NK-92 treated with Interleukin-12 subunit alpha and Interleukin-12 subunit beta, amount 100 ng/mL, for 24 hours (cell line): ENCODE measurements around the gene UBE2E2.

ENCODE experiments used
- DNase-seq: peaks from one replicate; lab custom pipeline; 2025; lab: John Stamatoyannopoulos, UW

Gene UBE2E2

DNA sequence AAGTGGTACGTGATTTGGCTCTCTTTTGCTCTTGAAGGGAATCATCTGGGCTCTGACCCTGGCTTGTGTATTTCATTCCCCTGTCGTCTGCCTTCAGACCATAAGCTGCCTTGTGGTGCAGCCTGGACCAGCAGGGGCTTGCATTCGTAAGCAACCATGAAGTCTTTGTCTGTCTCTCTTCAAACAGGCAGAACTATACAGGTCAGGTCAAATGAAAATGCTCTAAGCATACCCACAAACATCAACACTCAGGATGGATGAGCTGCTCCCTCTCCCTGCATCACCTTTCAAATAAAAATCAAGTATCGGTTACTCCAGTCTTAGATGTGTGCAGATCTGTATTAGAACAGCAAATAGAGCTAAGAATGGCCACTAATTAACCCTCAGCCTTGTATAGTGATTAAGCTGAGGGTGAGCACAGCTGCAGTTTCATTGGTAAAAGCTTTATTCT, 334.0 kb downstream of the UBE2E2 start:
- DNase-seq = no peak

DNA sequence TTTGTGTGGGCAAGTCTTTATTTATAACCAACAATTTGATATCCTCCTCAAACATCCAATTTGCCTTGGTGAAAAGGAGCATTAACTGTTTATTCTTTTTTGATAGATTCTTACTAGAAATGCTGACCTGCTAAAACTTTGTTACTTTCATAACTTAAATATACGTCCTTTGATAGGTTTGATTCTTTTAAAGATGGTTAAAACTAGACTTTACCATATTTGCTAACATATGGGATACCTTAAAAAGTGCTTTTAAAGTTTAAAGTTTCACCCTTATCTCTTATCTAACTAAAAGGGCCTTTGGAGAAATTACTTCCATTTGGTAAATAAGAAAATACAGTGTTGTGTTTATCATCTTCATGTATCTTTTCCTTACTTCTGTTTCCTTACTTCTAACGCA, 336.1 kb downstream of the UBE2E2 start:
- DNase-seq = no peak

DNA sequence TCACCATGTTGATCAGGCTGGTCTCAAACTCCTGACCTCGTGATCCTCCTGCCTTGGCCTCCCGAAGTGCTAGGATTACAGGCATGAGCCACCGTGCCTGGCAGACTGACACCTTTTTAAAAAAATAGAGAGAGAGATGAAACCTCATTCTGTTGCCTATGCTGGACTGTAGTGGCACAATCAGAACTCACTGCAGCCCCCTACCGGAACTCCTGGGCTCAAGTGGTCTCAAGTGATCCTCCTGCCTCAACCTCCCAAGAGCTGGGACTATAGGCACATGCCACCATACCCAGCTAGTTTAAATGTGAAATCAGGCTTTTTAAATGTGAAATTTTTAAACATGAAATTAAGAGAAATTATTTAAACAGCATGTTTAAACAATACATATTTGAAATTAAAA, 337.5 kb downstream of the UBE2E2 start:
- DNase-seq = no peak

DNA sequence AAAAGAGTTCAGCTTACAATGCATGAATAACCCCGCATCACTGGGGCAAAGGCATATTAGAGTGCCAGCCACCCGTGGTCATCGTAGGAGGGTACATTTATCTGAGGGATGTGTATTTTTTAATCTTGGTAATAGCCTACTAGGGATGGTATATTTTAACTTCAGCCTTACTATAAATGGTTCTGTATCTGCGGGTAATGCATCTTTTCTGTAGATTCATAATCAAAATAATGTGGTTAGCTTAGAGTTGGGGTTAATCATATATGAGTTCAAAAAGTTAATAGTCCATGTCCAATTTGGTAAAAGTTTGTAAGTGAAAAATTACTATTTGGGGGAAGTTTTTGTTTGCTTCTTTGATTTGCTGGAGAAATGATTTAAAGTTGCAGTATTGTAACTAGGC, 339.0 kb downstream of the UBE2E2 start:
- DNase-seq = no peak

DNA sequence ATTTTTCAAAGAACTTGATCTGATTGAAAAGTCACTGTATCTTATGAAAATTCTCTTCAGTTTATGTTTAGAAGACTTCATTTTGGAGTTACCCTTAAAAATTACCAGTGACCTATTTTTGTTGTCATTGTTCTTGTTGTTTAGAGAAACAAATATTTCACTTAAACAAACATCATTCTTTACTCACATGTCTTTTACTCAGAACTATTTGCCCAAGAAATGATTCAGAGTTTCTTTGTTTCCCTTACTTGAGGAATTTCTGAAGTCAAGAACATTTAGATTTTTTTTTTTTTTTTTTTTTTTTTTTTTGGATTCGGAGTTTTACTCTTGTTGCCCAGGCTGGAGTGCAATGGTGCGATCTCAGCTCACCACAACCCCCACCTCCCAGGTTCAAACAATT, 343.1 kb downstream of the UBE2E2 start:
- DNase-seq = no peak

DNA sequence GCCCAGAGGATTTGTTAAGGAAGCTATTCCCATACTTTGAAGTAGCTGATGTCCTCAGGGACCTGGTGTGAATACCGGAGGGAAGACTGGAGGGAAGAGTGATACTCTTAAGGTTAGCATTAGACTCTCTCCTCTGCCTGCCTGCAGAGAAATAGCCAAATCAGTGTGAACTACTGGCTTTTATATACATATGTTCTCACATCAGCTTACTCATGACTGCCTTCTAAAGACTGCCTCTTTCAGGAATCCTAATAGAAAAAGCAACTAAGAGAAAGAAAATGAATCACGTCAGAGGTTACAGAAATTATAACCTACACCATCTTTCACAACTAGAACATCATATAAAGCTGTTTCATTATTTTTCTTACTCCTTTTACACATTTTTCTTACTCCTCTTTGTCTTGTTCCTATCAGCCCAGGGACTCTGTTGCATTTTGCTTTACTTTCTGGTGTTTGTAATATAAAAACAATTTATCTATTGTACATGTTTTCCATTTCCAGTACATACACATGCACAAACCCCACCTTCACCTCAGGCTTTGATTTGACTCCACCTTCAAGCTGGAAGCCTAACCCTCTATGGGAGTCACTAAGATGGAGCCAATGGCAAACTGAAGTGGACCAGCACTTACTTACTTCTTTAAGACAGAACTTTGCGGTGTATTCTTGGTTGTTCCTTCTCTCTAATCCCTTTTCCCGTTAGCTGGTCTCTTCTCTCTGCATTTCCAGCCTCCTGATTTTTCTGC, 345.0 kb downstream of the UBE2E2 start:
- no peak for DNase-seq

DNA sequence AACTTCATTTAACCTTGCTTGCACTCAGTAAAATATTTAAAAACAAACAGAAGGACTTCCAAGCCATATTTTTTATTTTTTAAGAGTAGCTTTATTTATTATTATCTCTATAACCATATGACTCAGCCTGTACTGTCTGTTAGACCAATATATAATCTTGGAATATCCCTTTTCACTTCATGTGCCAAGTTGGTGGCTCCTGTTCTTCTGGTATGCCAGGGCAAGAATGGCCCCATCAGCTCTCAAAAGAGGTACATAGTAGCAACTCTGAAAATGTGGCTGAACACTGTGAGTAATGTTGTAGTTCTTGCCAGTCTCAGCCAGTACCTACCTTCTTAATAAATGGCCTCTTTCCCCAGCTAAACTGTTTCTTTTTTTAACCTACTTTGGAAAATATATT, 345.6 kb downstream of the UBE2E2 start:
- DNase-seq = no peak

DNA sequence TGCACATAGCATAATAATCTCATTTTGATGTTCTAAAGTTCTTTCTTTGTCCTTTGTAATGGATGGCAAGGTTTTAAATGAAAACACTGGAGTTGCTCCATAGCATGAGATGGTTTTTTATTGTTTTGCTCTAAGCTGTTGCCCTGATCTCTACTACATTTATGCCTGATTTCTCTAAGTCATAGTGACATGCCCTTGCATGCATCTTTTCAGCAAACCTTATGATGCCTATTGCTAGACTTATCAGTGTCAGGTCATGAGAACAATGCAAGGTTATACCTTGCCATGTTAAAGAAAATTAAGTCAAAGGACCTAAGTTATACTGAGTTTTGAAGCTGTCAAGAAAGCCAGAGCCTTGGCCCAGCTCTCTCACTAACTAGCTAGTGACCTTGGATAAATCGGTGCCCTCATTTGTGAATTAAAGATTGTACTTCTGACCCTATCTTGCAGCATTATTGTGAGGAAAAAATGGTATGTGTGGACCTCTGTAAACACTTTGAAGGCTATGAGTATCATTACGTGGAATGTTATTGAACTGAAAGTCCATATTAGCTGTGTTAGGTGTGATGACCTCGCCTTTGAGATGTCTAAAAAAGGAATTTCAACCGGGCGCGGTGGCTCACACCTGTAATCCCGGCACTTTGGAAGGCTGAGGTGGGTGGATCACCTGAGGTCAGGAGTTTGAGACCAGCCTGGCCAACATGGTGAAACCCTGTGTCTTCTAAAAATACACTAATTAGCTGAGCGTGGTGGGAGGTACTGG, 346.2 kb downstream of the UBE2E2 start:
- no peak for DNase-seq

DNA sequence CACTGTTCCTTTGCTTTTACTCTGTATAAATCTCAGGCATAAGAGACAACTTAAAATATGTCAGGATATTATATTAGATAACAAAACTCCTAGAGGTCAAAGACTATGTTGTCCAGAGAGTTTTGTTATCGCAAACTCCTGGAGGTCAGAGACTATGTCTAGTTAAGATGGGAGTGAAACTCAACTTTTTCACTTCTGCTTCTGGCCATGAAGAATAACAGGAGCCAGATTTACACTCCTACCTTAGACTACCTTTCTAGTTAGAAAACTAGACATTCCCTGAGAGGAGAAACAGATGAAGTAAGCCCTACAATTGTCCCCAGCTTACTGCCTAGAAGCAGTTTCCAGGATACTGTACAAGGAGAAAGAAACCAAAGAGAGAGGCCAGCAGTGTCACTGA, 347.3 kb downstream of the UBE2E2 start:
- DNase-seq = no peak

DNA sequence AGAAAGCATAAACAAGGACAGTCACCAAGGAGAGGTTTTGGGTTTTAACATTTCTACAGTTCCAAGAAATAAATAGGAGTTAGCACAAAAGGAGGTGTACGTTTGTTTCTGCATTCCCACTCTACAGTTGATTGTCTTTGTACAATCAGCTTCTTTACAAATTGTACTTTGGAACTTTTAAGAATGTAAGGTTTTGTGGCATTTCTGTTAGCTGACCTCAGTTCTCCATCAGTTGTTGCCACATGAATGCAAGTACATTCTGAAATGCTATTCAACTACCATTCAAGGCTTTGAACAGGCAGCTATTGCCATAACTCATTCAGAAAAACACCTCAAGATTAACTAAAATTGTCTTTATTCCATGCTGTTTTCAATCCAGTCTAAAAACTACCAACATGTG, 349.4 kb downstream of the UBE2E2 start:
- DNase-seq = no peak

DNA sequence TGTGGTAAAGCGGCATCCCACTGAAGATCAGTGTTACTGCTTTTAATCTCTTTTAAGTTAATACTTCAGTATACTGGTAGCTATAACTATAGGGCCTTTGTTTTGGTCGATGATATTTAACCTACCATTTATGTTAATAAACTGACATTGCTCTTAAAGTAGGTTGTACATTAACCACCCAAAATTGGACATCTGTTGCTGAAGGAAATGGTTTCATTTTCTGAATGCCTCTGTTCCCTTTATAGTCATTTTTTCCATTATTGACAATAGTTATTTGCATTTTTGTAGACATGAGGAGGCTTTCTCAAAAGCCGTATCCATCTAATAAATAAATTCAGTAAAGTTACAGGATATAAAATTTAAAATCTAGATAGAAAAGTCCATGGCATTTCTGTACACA, 350.2 kb downstream of the UBE2E2 start:
- DNase-seq = no peak

DNA sequence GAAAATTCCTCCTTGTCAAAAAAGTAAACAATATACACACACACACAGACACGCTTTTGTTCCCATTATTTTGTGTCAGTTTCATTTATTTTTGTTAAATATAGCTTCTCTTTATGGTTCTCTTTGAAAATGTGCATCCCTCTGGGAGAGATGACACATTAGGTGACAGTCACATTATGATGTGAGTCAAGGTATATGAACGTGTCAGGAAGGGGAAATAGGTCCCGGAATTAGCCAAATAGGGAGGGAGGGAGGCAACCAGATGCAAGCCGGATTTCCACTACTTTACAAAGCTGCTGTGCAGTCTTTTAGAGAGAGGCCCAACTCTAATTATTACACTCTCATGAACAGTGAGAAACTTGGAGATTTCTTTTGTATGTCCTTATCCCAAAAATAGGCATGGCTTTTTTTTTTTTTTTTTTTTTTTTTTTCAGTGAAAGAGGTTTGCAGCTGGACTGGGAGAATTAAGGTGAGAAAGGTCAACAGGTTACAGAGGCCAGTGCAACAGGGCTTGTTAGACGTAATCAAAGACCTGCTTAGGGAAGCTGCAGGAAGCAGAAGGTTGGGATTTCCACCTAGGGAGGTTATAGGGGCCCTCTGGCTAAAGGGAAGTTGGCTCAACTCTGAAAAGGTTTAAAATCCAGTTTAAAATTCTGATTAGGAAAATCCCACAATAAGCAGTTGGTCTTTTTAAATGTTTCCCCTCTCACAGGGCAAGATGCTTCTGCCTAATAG, 362.1 kb downstream of the UBE2E2 start:
- no peak for DNase-seq

DNA sequence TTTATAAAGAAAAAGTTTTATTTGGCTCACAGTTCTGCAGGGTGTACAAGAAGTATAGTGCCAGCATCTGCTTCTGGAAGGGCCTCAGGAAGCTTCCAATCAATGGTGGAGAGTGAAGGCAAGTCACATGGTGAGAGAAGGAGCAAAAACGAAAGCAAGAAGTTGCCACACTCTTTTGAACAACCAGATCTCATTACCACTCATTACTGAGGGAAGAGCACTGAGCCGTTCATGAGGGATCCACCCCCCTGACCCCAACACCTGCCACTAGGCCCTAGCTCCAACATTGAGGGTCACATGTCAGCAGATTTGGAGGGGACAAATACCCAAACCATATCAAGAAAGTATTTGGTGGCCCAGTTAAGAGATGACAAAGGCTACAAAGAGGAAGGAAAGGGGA, 363.4 kb downstream of the UBE2E2 start:
- DNase-seq = no peak

DNA sequence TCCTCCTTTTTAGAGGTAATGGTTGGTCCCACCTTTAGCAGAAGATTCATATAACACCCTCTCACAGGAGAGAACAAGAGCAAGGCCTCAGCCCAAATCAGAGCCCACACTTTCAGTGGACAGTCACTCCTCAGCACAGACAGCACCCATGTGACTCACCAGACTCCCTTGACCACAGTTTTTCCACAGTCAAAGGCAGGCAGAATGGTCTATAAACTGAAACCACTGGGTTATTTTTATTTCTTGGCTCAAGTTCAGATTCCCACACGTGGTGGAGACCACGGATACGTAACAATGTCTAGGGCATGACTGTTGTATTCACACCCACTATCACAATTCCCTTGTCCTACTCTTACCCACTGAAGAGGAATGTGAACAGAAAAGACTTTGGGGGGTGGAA, 364.8 kb downstream of the UBE2E2 start:
- DNase-seq = no peak

DNA sequence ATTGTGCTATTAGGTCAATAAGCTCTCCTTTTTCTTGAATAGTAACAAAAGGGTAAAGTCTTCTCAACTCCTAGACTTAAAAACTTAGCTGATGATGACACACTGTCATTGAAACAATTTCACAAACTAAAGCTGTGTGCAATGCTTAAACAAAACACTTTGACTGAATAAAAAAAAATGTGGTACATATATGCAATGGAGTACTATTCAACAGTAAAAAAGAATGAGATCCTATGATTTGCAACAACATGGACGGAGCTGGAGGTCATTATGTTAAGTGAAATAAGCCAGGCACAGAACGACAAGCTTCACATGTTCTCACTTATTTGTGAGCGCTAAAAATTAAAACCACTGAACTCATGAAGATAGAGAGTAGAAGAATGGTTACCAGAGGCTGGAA, 370.7 kb downstream of the UBE2E2 start:
- DNase-seq = no peak

DNA sequence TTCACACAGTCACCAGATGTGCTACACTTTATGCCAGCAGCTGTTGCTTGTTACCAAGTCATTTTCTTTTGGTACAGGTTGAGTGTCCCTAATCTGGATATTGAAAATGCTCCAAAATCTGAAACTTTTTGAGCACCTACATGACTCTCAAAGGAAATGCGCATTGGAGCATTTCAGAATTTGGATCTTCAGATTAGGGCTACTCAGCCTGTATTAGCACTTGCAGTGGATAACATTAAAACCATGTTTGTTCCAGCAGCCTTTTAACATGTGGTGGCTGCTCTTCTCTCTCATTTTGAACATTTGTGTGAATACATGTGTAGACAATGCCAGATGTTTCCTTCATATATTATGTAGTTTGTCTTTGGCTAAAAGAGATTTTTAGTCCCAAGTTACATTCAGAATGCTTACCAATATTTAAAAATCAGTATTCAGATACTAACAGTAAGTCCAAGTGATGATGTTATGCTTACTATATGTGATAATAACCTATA, 371.7 kb downstream of the UBE2E2 start:
- no peak for DNase-seq

DNA sequence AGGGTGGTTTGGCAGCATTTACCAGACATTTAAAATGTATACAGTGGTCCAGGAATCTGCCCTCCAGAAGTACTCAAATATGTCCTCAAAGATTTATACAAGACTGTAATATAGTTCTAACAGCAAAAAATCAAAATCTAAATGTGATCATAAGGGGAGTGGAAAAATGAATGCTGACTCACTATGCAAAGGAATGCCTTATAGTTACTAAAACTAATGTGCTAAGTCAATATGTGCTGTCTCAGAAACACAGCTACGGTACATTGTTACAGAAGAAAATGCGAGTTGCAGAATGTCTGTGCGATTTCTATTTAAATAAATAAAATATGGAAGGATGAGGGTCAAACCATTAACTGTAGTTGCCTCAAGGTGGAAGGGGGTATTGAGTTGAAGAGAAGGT, 372.6 kb downstream of the UBE2E2 start:
- DNase-seq = no peak

DNA sequence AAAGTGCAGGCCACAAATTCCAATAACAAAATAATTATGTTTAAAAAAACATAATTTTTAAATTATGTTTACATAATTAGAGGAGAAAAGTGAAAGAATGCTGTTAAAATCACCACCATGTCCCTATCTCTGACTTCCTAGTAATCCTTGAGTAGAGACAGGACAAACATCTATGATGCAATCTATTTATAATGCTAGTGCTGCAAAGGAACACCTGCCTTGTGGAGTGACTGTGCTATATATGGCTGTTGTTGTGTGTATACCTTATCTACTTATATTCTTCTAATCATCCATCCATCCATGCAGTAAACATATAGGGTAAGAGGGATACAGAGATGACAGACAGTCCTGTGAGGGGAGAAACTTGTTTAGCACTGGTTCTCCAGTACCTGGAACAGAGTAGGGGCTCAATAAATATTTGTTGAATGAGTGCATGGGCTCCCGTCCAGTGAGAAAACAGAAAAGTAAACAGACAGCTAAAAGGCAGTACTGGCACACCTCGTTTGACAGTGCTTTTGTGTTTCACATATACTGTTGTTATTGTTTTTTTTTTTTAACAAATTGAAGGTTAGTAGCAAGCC, 373.3 kb downstream of the UBE2E2 start:
- DNase-seq = no peak

DNA sequence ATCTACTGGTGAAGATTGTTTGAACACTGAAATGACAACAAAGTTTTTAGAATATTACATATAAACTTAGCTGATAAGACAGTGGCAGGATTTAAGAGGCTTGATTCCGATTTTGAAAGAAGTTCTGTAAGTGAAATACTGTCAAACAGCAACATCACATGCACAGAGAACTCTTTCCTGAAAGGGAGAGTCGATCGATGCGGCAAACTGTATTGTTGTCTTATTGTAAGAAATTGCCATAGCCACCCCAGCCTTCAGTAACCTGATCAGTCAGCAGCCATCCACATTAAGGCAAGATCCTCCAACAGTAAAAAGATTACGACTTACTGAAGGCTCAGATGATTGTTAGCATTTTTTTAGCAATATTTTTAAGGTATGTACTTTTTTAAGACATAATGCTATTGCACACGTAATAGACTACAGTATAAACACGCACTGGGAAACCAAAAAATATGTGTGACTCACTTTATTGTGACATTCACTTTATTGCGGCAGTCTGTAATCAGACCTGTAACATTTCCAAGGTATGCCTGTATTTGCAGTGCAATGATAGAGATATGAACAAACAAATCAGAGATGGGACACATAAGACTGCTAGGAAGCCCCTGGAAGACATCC, 377.1 kb downstream of the UBE2E2 start:
- DNase-seq = no peak

DNA sequence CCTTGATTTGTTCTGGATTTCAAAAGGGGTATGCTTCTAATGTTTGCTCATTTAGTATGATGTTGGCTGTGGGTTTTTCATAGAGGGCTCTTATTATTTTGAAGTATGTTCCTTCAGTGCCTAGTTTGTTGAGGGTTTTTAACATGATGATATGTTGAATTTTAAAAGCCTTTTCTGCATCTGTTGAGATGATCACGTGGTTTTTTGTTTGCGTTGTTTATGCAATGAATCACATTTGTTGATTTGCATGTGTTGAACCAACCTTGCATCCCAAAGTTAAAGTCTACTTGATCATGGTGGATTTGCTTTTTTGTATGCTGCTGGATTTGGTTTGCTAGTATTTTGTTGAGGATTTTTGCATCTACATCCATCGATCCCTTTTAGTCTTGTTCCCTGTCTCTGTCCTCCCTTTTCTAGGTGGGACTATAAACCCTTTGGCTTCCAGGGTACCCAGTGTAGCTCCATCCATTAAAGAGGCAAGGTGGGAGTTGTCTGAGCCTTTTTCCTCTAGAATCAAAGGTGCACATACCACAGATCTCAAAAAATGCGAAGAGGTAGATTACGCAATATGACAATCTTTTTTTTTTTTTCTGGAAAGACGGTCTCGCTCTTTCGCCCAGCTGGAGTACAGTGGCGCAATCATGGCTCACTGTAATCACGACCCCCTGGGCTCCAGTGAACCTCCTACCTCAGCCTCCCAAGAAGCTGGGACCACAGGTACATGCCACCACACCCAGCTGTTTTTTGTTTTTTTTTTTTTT, 381.0 kb downstream of the UBE2E2 start:
- DNase-seq = no peak

DNA sequence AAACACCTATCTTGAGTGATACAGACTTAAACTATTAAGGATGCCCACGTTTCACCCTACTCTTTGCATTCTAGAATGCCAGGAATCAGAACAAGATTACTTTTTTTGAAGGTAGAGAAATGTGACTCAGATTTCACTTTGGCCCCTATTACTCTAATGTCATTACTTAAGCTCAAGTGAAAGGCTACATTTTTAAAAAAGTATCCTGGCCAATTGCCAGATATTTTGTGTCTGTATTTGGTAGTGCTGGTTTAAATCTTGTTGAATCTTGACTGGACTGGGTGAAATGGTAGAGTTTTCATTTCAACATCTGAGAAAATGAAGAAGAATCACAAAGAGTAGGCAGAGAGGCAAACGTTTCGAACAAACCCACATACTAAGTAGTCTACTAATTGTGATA, 384.4 kb downstream of the UBE2E2 start:
- no peak for DNase-seq
